DMS153 treated with DMSO at 0.1 percent for 48 hours (cell line): ENCODE results near the gene JARID2.
A peak's percentile ranks its signal among the peaks of the same experiment; 100 is the strongest.

ENCODE experiments used
- DNase-seq: peaks from one replicate; lab custom pipeline; 2025; ENCODE audit not compliant: unreplicated experiment; lab: John Stamatoyannopoulos, UW

JARID2 gene

GRCh38 chr6:15352220-15352619 is 106.4 kb downstream of the JARID2 start:
- DNase-seq = no peak

- peak; percentile 34 for DNase-seq
Measured at GRCh38 chr6:15352845-15353244, 107.0 kb downstream of the JARID2 start.

GRCh38 chr6:15355683-15356099 is 109.8 kb downstream of the JARID2 start:
- no peak for DNase-seq

GRCh38 chr6:15356179-15356578 is 110.3 kb downstream of the JARID2 start:
- DNase-seq = no peak

GRCh38 chr6:15356937-15357336 is 111.1 kb downstream of the JARID2 start:
- DNase-seq = no peak

- no peak for DNase-seq
Measured at GRCh38 chr6:15357782-15358181, 111.9 kb downstream of the JARID2 start.

GRCh38 chr6:15358579-15359327 is 112.9 kb downstream of the JARID2 start:
- DNase-seq = no peak

- no peak for DNase-seq
Measured at GRCh38 chr6:15359335-15359862, 113.5 kb downstream of the JARID2 start.

- no peak for DNase-seq
Measured at GRCh38 chr6:15360300-15360699, 114.4 kb downstream of the JARID2 start.

- DNase-seq = no peak
Measured at GRCh38 chr6:15361197-15361596, 115.3 kb downstream of the JARID2 start.

GRCh38 chr6:15362274-15363160 is 116.6 kb downstream of the JARID2 start:
- no peak for DNase-seq

GRCh38 chr6:15363164-15363522 is 117.3 kb downstream of the JARID2 start:
- DNase-seq = no peak

- DNase-seq = no peak
Measured at GRCh38 chr6:15363523-15364400, 117.9 kb downstream of the JARID2 start.

GRCh38 chr6:15364401-15365037 is 118.7 kb downstream of the JARID2 start:
- DNase-seq = no peak

- peak; percentile 83 for DNase-seq
Measured at GRCh38 chr6:15365273-15365687, 119.4 kb downstream of the JARID2 start.

GRCh38 chr6:15366003-15366535 is 120.2 kb downstream of the JARID2 start:
- DNase-seq = no peak

- no peak for DNase-seq
Measured at GRCh38 chr6:15366879-15367278, 121.0 kb downstream of the JARID2 start.

GRCh38 chr6:15368186-15368585 is 122.3 kb downstream of the JARID2 start:
- no peak for DNase-seq

- no peak for DNase-seq
Measured at GRCh38 chr6:15368873-15369272, 123.0 kb downstream of the JARID2 start.

- peak; percentile 46 for DNase-seq
Measured at GRCh38 chr6:15369838-15370237, 124.0 kb downstream of the JARID2 start.
